Measurements from ENCODE around the gene PANK3. TPM values are rescaled to one million over a fixed set of nuclear protein-coding genes. Genes with fewer than 3 reads are reported as not detected.
"Not testable (repeated sequence)": the region's sequence is repeated elsewhere in the genome, so short reads cannot be mapped to it uniquely, and the experiment has no call there.

Gene PANK3
- total RNA-seq, 1 donor from 2014 or later, result 71.4 TPM

GRCh38 chr5:168601972-168602371, 22.8 kb upstream of the PANK3 start:
- H3K36me3 ChIP-seq (ENCODE audit: control insufficient read depth, insufficient read depth, low read length), result no peaks in the 10 kb centered on the region
- no peak for TF ChIP-seq CTCF (IDR thresholded peaks at IDR 0.05; ENCODE audit: insufficient read depth, low read length, poor library complexity, severe bottlenecking)

DNA sequence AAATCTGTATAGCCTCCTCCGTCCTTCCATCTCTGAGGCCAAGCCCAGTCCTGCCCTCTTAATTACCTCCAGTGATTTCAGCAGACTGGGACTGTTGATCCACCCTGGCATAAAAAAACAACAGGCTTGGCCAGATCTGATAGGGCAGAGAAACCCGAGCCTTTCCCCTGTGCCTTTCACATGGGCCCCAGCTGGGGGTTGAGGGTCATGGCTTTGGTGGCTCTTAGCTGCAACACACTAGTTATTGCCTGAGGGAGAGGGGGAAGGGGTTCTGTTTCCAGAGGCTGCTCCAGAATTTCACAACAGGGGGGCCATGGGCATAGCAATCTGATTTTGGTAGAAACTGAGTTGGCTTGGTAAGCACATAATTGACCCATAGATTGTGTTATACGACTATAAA, 21.2 kb upstream of the PANK3 start:
- no peak for DNase-seq (ENCODE audit: low read depth)
- no peak for TF ChIP-seq CTCF (IDR thresholded peaks at IDR 0.05; ENCODE audit: insufficient read depth, low read length, poor library complexity, severe bottlenecking)
- H3K4me3 ChIP-seq (ENCODE audit: low read depth, low read length), result no peak overlapping the region
- no peaks in the 10 kb centered on the region for H3K27me3 ChIP-seq (ENCODE audit: control insufficient read depth, insufficient read depth, low read length)
- H3K36me3 ChIP-seq (ENCODE audit: control insufficient read depth, insufficient read depth, low read length), result no peaks in the 10 kb centered on the region

More at GRCh38 chr5:168601972-168602371, 22.8 kb upstream of the PANK3 start:
- no peak for DNase-seq (ENCODE audit: low read depth)
- Histone ChIP-seq H3K4me3 (ENCODE audit: low read depth, low read length) (no peak overlapping the region), H3K27me3 (ENCODE audit: control insufficient read depth, insufficient read depth, low read length) (no peaks in the 10 kb centered on the region)

- DNase-seq (ENCODE audit: low read depth), result no peak
- no peak for TF ChIP-seq CTCF (IDR thresholded peaks at IDR 0.05; ENCODE audit: insufficient read depth, low read length, poor library complexity, severe bottlenecking)
- Histone ChIP-seq H3K4me3 (ENCODE audit: low read depth, low read length) (no peak overlapping the region), H3K27me3 (ENCODE audit: control insufficient read depth, insufficient read depth, low read length) (no peaks in the 10 kb centered on the region), H3K36me3 (ENCODE audit: control insufficient read depth, insufficient read depth, low read length) (no peaks in the 10 kb centered on the region)
Observed at GRCh38 chr5:168599826-168600225, 20.7 kb upstream of the PANK3 start.

DNA sequence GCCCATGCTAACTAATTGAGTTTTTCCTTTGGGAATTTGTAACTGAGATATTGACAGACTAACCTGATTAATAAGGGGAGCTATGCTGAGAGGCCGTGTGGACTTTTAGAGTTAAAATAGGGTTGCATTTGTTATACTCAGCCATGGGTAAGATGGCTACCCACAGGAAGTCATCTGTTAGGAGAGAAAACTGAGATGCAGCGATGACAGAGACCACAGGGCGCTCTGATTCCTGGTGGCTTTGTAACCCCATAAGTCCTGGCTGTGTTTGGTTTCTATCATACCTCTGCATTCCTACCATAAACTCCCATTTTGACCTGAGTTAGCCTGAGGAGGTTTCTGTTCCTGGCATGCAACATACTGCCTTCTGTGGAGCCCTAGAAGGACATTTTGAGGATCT, 19.5 kb upstream of the PANK3 start:
- Histone ChIP-seq H3K4me3 (ENCODE audit: low read depth, low read length) (no peak overlapping the region), H3K27me3 (ENCODE audit: control insufficient read depth, insufficient read depth, low read length) (no peaks in the 10 kb centered on the region), H3K36me3 (ENCODE audit: control insufficient read depth, insufficient read depth, low read length) (no peaks in the 10 kb centered on the region)
- no peak for TF ChIP-seq CTCF (IDR thresholded peaks at IDR 0.05; ENCODE audit: insufficient read depth, low read length, poor library complexity, severe bottlenecking)
- DNase-seq (ENCODE audit: low read depth), result no peak

DNA sequence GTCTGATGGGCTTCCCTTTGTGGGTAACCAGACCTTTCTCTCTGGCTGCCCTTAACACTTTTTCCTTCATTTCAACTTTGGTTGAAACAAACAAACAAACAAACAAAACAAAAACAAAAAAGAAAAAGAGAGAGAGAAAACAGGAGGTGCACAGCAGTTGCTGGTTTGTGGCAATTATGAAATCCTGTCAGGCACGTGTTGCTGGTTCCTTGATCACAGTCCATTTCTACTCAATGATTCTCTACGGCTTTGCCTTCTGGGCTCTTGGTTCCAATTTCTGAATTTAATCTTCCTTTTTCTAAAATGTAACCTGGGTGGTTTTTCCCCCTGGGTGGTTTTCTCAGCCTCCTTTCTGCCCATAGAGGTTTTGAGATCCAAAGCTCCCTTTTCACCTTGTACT, 17.8 kb upstream of the PANK3 start:
- H3K4me3 ChIP-seq (ENCODE audit: low read depth, low read length), result no peak overlapping the region
- no peaks in the 10 kb centered on the region for H3K27me3 ChIP-seq (ENCODE audit: control insufficient read depth, insufficient read depth, low read length)
- DNase-seq (ENCODE audit: low read depth), result no peak
- no peaks in the 10 kb centered on the region for H3K36me3 ChIP-seq (ENCODE audit: control insufficient read depth, insufficient read depth, low read length)
- no peak for TF ChIP-seq CTCF (IDR thresholded peaks at IDR 0.05; ENCODE audit: insufficient read depth, low read length, poor library complexity, severe bottlenecking)

DNA sequence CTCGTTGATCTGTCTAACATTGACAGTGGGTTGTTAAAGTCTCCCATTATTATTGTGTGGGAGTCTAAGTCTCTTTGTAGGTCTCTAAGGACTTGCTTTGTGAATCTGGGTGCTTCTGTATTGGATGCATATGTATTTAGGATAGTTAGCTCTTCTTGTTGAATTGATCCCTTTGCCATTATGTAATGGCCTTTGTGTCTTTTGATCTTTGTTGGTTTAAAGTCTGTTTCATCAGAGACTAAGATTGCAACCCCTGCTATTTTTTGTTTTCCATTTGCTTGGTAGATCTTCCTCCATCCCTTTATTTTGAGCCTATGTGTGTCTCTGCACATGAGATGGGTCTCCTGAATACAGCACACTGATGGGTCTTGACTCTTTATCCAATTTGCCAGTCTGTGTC, 17.0 kb upstream of the PANK3 start:
- not testable (repeated sequence) for DNase-seq (ENCODE audit: low read depth); H3K36me3 ChIP-seq (ENCODE audit: control insufficient read depth, insufficient read depth, low read length); H3K4me3 ChIP-seq (ENCODE audit: low read depth, low read length); H3K27me3 ChIP-seq (ENCODE audit: control insufficient read depth, insufficient read depth, low read length)

Data from kidney epithelial cell (primary cell).